GM18870 (cell line): ENCODE measurements around the gene TRIM67.
"Not testable (repeated sequence)": the region's sequence is repeated elsewhere in the genome, so short reads cannot be mapped to it uniquely, and the experiment has no call there.

ENCODE experiments used
- ATAC-seq: cut with Tn5 transposase; IDR thresholded peaks from one replicate; pipeline ENCODE4 v1.9.1; 2021; ENCODE audit warnings: moderate library complexity; ENCODE audit not compliant: unreplicated experiment

TRIM67 gene

GRCh38 chr1:231161667-231162296 is at the start of gene TRIM67:
TRIM67 (plus strand) TSS chr1:231162058; CDS start chr1:231162970, 912 bp downstream.
- ATAC-seq: no peak

DNA sequence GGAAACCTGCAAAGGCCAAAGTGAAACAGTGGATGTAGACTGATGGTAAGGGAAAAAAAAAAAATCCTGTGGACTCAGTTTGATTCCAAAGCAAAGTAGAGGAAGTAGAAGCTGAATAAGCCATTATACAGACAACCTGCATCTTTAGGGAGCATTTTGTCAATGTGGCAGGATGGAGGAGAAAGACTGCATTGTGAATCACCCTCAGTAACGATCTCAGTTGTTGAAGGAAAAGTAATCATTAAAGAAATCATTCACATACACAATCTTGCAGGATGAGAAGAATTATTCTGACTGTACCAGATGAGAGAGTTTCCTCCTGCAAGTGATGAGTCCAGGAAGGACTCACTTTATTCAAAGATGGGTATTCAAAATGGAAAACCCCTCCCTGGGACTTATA is 45.1 kb upstream of the TRIM67 start:
- no peak for ATAC-seq

- ATAC-seq: no peak
Measured at GRCh38 chr1:231118704-231119453, 43.0 kb upstream of the TRIM67 start.

- no peak for ATAC-seq
Measured at GRCh38 chr1:231121533-231121932, 40.3 kb upstream of the TRIM67 start.

GRCh38 chr1:231122143-231122542 is 39.7 kb upstream of the TRIM67 start:
- no peak for ATAC-seq

DNA sequence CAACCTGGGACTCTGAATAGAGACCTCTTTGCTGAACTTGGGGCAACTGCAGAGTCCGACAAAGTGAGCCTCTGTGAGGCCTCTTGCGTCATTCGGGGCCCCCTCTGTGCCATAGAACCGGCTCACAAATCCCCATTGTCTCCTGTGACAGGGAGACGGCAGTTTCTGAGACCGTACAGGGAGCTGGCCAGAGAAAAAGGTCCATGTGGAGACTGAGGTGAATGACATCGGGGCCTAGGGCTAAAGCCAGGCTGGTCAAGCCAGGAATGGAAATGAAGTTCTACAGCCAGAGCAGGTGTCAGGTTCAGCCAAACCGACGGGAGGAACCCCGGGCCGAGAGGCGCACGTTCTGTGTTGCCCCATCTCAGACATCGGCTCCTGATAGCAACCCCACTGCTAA is 37.1 kb upstream of the TRIM67 start:
- ATAC-seq: no peak

DNA sequence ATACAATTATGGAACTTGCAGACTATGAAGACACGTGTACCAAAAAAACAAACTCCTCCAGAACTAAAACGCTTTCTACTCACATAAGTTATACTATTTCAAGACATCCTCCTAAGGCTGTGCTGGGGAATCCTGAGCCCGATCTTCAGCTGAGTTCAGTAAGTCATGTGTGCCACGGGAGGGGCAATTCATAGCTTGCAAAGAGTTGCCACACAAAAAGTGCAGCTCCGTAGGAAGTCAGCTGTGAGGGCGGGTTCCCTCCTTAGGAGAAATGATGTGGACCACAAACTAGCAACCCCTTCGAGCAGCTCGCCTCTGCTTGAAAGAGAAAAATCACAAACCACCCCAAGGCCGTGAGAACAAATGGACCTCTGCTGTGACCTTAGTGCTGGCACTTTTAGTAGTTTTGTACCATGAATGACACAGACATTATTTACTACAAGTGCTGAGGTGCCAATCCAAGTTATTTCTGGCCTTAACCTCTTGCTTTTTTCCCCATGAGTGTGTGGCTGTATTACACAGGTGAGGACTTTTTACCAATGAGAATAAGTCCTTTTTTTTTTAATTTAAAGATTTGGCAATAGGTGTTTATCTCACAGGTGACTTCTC is 35.8 kb upstream of the TRIM67 start:
- ATAC-seq: no peak

- ATAC-seq: not testable (repeated sequence)
Measured at GRCh38 chr1:231127106-231127505, 34.8 kb upstream of the TRIM67 start.

DNA sequence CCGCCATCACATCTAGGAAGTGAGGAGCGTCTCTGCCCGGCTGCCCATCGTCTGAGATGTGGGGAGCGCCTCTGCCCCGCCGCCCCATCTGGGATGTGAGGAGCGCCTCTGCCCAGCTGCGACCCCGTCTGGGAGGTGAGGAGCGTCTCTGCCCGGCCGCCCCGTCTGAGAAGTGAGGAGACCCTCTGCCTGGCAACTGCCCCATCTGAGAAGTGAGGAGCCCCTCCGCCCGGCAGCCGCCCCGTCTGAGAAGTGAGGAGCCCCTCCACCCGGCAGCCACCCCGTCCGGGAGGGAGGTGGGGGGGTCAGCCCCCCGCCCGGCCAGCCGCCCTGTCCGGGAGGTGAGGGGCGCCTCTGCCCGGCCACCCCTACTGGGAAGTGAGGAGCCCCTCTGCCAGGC is 33.4 kb upstream of the TRIM67 start:
- ATAC-seq: not testable (repeated sequence)

DNA sequence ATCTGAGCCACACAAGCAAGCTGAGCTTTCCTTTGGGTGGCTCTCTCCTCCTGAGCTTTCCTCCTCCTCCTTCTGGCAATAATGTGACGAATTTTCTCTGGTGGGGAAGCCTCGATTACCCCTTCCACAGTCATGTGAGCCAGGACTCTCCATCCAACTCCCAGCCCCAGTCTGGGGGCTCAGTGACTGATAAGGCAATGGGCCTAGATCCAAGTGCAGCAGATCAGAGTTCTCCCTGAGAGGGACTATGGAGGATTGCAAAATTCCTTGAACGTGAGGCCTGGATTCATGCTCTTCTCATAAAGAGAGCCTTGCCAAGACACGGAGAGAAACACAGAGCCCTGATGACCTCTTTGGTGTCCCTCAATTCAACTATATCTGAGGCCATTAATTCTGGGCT is 31.3 kb upstream of the TRIM67 start:
- ATAC-seq: no peak

DNA sequence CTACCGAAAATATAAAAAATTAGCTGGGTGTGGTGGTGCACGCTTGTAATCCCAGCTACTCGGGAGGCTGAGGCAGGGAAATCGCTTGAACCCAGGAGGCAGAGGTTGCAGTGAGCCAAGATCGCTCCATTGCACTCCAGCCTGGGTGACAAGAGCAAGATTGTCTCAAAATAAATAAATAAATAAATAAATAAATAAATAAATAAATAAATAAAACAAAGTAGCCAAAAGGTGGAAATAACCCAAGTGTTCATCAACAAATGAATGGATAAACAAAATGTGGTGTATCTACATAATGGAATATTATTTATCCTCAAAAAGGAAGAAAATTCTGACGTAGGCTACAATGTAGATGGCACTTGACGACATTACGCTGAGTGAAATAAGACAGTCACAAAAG is 29.3 kb upstream of the TRIM67 start:
- not testable (repeated sequence) for ATAC-seq

DNA sequence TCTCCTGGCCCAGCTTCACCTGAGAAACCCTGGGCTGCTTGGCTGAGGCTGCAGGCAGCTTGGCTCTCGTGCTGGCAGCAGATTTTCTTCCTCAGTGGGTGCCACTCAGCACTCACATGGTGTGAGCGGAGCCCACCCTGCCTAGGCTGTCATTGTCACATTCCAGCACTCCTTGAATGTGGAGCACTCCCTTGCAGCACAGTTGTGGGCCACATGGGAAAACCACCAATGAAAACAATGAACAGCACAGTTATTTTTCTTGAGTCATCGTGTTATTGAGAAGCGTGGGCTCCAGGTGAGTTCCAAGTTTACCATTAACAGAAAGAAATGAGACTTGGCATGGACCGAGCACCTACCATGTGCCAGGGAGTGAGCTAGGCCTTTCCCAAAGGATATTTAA is 27.2 kb upstream of the TRIM67 start:
- no peak for ATAC-seq

- ATAC-seq: no peak
Measured at GRCh38 chr1:231138236-231138635, 23.6 kb upstream of the TRIM67 start.

- ATAC-seq: no peak
Measured at GRCh38 chr1:231139125-231139649, 22.7 kb upstream of the TRIM67 start.

DNA sequence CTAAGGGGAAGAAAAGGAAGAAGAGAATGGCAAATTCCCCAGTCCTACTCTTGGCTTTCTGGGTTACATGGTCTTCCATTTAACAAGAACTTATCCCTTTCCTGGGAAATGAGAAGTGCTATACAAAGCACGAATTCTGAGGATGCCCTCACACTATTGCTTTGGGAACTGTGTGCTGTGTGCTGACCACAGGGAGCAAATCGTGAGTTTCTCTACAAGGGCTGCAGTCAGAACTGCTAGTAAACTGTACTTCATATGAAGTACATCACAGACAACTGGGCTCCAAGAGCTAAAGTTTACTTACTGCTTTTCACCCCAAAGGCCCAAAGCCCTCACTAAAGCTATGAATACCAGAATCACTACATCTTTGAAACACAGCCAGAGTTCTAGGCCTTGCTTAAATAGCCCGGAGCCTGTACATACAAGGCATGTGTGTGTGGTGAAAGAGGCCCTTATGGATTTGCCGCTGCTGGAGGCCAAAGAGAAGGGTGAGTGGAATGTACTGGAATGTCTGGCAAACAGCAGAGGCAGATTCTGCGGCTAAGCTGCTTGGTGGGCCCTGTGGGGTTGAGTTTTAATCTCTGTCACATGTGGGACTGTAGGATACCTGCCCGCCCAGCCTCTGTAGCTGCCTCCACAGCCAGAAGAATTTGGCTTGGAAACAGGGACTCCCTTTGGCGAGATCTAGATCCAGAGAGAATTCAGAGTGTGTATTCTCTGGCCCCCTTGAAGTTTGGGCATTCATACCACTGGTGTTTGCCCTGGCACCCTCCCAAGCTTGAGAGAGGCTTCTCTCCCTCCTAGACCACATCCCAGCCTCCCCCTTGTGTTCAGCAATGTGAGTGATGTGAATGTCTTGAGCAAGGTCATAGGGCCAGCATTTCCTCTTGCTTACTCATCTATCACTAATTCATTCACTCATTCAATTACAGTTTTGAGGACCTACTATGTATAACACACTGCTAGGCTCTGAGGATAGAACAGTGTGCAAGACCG is 21.9 kb upstream of the TRIM67 start:
- ATAC-seq: no peak

- ATAC-seq: no peak
Measured at GRCh38 chr1:231144416-231145193, 17.3 kb upstream of the TRIM67 start.

DNA sequence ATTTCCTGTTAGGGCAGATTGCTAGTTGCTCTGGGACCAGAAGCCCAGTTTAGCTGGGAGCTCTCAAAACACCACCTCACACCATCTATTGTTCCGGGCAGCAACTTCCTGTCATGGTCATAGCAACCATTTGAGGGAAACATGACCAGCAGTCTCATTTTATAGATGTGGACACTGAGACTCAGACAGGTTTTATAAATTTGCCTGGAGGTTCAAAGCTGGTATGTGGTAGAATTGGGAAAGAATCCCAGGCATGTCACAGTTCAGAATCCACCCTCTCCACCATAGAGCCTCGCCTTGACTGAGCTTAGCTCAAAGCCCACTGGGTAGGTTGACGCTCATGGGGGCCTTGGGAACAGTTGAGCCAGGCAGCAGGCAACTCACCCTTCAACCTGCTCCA is 14.0 kb upstream of the TRIM67 start:
- ATAC-seq: no peak

DNA sequence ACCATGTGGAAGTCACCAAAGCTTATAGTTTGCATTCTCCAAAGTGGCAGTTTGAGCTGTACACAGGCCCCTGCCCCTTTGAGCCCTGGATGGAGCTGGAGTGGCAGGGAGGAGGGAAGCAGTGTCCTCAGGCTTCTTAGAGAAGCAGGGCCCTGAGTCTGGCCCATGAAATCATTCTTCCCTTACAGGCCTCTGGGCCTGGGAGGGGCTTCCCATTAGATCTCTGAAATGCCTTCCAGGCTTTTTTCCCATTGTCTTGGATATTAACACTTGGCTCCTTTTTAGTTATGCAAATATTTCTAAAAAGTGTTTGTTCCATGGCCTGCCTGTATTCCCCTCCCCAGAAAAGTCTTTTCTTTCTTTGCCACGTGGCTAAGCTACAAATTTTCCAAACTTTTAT is 10.0 kb upstream of the TRIM67 start:
- ATAC-seq: no peak

GRCh38 chr1:231153726-231154125 is 8.1 kb upstream of the TRIM67 start:
- ATAC-seq: no peak

GRCh38 chr1:231155808-231156207 is 6.0 kb upstream of the TRIM67 start:
- no peak for ATAC-seq
